SH-SY5Y (cell line): Measurements from ENCODE around the gene CDH5.

Source experiments
- GATA2 ChIP-seq: IDR thresholded peaks from 2 replicates; pipeline ENCODE4 v1.6.1; 2011; ENCODE audit warnings: mild to moderate bottlenecking, low read depth, low read length
- GATA3 ChIP-seq: IDR thresholded peaks from 2 replicates; pipeline ENCODE4 v1.6.1; 2011; ENCODE audit warnings: low read depth, mild to moderate bottlenecking, low read length, moderate library complexity

DNA sequence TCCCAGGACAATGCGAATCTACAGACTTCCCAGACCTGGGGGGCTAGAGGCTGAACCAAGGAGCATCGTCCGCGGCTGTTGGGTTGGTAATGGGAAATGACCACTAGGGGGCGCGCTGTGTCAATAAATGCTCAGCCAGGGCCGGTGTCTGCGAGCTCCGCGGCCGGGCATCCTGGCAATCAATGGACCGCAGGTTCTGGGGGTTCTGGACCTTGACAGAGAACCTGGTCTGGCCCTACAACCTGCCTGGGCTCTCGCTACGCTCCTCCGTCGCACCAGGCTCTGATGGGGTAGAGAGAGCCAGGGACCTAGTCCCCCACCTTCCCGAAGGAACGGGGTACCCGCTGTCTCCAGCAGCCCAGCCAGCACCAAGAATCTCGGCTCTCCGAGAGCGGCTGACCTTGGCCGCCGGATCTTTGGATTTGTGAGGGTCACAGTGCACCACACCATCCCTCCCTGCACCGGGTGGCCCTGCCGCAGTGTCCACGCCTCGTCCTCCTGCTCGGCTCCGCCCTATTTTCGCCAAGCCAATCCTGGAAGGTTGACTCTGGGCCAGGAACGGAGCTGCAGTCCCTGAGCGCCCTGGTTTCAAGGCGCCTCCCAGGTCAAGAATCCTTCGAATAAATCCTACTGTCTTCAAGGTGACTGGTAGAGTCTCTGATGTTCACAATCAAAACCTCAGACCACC, 40.2 kb downstream of the CDH5 start:
- no peak for TF ChIP-seq GATA2
- no peak for TF ChIP-seq GATA3
